Mucosa of rectum (tissue), 2 donors: ENCODE measurements around the gene FILIP1.

Experiments used
- H3K27ac ChIP-seq, 2 donors: one replicate each; pipeline ENCODE4 v1.7.0; 2013; ENCODE audit warnings: inconsistent platforms in 2 of 2, low read depth in 2 of 2, low read length in 2 of 2
- H3K27me3 ChIP-seq, 2 donors: one replicate each; pipeline ENCODE4 v1.7.0; 2013; ENCODE audit warnings: low read length in 2 of 2; ENCODE audit not compliant: control insufficient read depth in 2 of 2, insufficient read depth in 2 of 2
- H3K36me3 ChIP-seq, 2 donors: one replicate each; pipeline ENCODE4 v1.7.0; 2013; ENCODE audit warnings: low read length in 2 of 2; ENCODE audit not compliant: control insufficient read depth in 2 of 2, insufficient read depth in 2 of 2
- H3K4me1 ChIP-seq, 2 donors: one replicate each; pipeline ENCODE4 v1.7.0; 2013; ENCODE audit warnings: low read length in 2 of 2, mild to moderate bottlenecking in 1 of 2; ENCODE audit not compliant: control insufficient read depth in 2 of 2, insufficient read depth in 2 of 2
- H3K4me3 ChIP-seq, 2 donors: one replicate each; pipeline ENCODE4 v1.7.0; 2013; ENCODE audit warnings: low read length in 2 of 2
- H3K9ac ChIP-seq, 2 donors: one replicate each; pipeline ENCODE4 v1.7.0; 2013; ENCODE audit warnings: low read length in 2 of 2, low read depth in 1 of 2, mild to moderate bottlenecking in 1 of 2
- H3K9me3 ChIP-seq, 2 donors: one replicate each; pipeline ENCODE4 v1.7.0; 2013; ENCODE audit warnings: low read length in 2 of 2; ENCODE audit not compliant: control insufficient read depth in 2 of 2
- donor health status: healthy.
- donor health status: Normal muscosa, but diverticular disease.

The FILIP1 gene

DNA sequence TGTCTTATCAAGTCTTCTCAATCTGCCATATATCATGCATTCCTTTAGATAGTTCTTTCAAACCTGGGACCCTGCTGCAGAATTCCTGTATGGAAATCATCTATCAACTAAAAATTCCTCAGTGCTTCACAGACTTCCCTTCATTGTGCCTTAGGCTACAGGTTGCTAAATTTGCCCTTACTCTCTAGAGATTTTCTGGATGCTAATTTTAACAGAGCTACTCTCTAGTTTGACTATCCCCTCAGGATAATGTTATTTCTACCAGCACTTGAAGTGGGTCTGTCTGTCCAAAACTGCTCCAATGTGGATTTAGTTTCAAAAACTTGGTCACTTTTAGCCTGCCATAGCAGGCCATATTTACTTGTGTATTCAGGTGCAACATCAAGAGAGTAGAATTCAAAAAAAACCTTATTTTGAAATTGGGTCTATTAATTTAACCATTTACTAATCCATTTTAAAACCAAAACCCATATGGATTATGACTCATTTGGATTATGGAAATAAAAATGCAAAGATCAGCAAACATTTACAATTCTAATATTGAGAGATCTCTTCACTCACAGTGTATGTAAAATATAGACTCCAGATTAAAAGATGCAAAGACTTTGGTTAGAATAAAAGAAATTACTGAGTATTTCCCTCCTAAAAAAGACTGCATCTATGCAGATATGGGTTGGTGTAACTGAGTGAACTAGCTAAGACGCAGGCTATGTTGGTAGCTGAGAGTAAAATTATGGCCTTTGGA, 236.1 kb downstream of the FILIP1 start:
- Histone ChIP-seq H3K4me1 (no peaks in the 10 kb centered on the region), H3K27ac (no peak overlapping the region), H3K4me3 (no peak overlapping the region), H3K9ac (no peak overlapping the region), H3K9me3 (no peaks in the 10 kb centered on the region), H3K27me3 (no peaks in the 10 kb centered on the region), H3K36me3 (peaks cover 28 to 33% of the 10 kb centered on the region in 2 donors)

DNA sequence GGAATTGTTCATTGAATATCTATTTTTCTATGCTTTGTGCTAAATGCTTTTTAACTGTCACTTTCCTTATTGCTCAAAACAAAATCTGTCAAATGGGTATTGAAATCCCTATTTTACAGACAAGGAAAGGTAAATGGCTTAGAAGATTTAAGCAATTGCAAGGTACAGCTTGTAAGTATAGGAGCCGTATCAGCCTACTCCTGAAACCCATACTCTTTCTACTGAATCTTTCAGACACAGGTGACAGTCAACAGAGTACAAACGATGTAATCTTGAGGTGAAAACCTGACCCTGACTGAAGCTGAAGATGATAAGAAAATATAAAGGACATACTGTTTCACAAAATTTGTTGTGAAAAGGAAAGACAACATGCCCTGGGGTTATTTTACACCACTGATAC, 243.0 kb downstream of the FILIP1 start:
- no peak overlapping the region for H3K27ac ChIP-seq
- no peaks in the 10 kb centered on the region for H3K9me3 ChIP-seq
- H3K4me3 ChIP-seq, result no peak overlapping the region
- H3K9ac ChIP-seq, result no peak overlapping the region
- peaks cover 3 to 15% of the 10 kb centered on the region in 2 donors for H3K36me3 ChIP-seq
- no peaks in the 10 kb centered on the region for H3K4me1 ChIP-seq
- H3K27me3 ChIP-seq, result no peaks in the 10 kb centered on the region

DNA sequence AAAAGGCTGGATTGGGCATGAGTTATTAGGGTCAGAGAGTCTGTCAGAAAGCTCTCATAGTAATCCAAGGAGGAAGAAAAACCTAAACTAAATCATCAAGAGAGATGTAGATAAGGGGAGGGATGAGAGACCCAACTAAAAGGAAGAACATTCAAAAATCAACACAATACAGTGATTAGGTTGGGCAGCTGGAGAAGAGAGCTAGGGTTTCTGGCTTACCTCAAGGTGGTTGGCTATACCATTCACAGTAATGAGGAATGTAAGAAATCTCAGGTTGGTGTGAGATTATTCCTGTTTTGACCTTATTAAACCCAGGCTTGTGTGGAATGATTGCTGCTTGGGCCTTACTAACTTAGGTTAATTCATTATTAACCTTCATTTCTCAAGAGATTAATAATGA, 243.8 kb downstream of the FILIP1 start:
- Histone ChIP-seq H3K4me1 (no peaks in the 10 kb centered on the region), H3K27ac (no peak overlapping the region), H3K9me3 (no peaks in the 10 kb centered on the region), H3K36me3 (peaks cover 0 to 11% of the 10 kb centered on the region in 2 donors), H3K9ac (no peak overlapping the region), H3K27me3 (no peaks in the 10 kb centered on the region), H3K4me3 (no peak overlapping the region)

DNA sequence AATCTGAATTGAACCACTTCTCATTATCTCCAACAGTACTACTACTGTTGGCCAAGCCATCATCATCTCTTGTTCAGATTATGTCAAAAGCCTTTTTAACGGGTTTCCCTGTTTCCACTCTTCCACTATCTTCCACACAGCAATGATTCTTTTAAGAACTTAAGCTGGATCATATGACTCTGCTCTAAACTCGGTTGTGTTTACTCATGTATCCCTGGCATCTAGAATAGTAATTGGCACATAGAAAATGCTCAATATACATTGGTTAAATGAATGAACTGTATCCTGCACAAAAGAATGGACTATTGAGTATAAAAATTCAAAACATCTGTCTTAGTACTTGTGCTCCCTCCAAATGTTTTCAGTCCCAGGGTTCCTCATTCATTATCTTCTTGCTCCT, 247.2 kb downstream of the FILIP1 start:
- H3K27me3 ChIP-seq, result no peaks in the 10 kb centered on the region
- peaks cover 0 to 1% of the 10 kb centered on the region in 2 donors for H3K36me3 ChIP-seq
- no peaks in the 10 kb centered on the region for H3K9me3 ChIP-seq
- H3K9ac ChIP-seq, result no peak overlapping the region
- peaks cover 3 to 8% of the 10 kb centered on the region in 2 donors for H3K4me1 ChIP-seq
- H3K4me3 ChIP-seq, result no peak overlapping the region
- no peak overlapping the region for H3K27ac ChIP-seq

DNA sequence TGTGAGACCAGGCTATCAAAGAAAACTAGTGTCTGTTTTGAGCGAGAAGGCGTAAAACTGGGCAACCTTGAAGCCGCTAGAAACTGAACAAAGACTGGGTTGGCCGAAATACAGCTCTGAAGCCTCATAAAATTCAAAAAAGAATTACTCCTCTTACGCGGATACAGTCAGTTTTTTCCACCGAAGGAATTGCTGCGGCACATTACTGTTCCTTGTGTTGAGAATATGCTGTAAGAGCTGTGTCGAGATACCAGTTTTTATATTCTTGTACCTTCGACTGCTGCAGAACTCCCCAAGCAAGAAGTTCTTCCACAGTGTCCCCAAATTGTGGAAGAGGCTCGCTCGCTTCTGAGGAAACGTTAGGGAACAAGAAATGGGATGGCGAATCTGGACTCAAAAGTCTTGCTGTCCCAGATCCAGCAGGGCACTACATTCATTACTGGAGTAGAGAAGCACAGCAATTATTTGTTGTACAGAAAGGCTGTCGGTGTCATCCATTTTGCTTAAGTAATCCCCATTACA, 249.5 kb downstream of the FILIP1 start:
- peak overlapping the region; percentile 89 to 95 for H3K9ac ChIP-seq
- H3K36me3 ChIP-seq, result peaks cover 9 to 11% of the 10 kb centered on the region in 2 donors
- H3K27me3 ChIP-seq, result no peaks in the 10 kb centered on the region
- H3K4me1 ChIP-seq, result peaks cover 3 to 11% of the 10 kb centered on the region in 2 donors
- H3K9me3 ChIP-seq, result no peaks in the 10 kb centered on the region
- peak overlapping the region; percentile 95 to 98 for H3K4me3 ChIP-seq
- peak overlapping the region; percentile 94 to 95 for H3K27ac ChIP-seq

DNA sequence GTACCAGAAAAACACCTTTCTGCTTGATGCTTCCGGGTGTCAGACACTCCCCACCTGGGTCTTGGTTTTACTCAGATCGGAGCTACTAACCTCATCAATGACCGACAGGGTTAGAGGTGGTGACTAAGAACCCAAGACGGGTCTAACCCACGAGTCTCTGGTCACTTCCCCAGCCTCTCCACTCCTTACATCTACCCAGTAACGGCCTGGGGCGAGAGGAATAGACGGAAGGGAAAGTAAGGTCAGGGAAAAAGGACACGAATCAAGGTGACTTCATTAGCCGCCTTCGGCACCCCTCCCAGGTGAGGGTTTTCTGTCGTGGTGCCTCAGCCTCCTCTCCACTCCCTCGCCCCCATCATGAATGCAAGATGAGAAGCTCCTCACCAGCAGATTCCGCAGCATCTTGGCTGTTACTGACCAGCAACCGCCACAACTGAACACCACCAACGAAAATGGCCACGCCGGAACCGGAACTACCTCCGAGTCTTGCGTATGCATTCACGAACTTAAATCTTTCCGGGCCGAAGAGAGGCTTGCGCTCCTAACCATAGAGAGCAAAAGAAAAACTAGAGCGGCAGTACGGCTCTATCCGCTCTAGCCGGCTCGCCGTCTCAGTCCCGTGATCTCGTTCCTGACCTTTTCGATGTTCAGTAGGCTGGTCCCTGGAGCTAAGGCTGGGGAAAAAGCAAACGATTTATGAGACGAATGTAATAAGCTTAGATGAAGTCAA, 250.1 kb downstream of the FILIP1 start, which contains the start of gene COX7A2:
Gene COX7A2 (minus strand): TSS at position 469 of the 730 bp plus-strand sequence. CDS start 67 bp downstream, at position 402.
- peak within 1 kb of the TSS; percentile 94 to 95 for H3K27ac ChIP-seq
- H3K4me3 ChIP-seq, result peak within 1 kb of the TSS; percentile 95 to 98
- no peaks in the 10 kb centered on the region for H3K9me3 ChIP-seq
- peak within 1 kb of the TSS; percentile 89 to 95 for H3K9ac ChIP-seq
- H3K4me1 ChIP-seq, result peaks cover 3 to 11% of the 10 kb centered on the region in 2 donors
- H3K27me3 ChIP-seq, result no peaks in the 10 kb centered on the region
- H3K36me3 ChIP-seq, result peaks cover 14 to 17% of the 10 kb centered on the region in 2 donors
